HPDE6-E6E7 (cell line): ENCODE data around the gene OVCA2.
"Not testable (repeated sequence)": the region's sequence is repeated elsewhere in the genome, so short reads cannot be mapped to it uniquely, and the experiment has no call there.

Source experiments
- DNase-seq: peaks from one replicate; pipeline ENCODE4 v3.0.0; 2011; ENCODE audit warnings: missing footprints; ENCODE audit errors: extremely low spot score

OVCA2 gene

DNA sequence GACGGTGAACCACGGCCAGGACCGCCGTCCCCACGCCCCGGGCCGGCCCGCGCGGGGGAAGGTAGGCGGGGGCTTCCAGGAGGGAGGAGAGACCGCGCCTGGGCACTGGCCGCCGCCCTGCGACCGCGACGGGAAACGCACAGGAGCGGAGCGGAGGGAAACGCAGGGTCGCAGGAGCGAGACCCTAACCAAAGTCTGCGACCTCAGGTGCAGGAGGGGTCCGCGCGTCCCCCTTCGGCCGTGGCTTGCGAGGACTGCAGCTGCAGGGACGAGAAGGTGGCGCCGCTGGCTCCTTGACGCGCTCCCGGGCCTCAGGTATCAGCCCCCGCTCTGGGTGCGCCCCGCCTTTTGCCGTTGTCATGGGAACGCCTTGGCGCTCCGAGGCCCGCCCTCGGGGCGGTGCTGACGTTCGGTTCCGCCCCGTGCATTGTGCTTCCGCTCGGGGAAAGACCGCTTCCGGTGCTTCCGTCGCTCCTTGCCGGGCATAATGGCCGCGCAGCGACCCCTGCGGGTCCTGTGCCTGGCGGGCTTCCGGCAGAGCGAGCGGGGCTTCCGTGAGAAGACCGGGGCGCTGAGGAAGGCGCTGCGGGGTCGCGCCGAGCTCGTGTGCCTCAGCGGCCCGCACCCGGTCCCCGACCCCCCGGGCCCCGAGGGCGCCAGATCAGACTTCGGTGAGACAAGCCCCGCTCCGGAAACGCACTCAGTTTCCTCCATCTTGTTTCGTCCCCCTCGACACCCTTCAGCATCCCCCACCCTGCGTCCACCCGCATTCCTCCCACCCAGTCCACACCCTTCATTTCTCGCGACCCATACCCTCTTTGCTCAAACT is at the start of gene OVCA2:
OVCA2 (plus strand) TSS at position 462 of the 829 bp plus-strand sequence; CDS start at position 488, 26 bp downstream.
- peak; percentile 92 for DNase-seq

DNA sequence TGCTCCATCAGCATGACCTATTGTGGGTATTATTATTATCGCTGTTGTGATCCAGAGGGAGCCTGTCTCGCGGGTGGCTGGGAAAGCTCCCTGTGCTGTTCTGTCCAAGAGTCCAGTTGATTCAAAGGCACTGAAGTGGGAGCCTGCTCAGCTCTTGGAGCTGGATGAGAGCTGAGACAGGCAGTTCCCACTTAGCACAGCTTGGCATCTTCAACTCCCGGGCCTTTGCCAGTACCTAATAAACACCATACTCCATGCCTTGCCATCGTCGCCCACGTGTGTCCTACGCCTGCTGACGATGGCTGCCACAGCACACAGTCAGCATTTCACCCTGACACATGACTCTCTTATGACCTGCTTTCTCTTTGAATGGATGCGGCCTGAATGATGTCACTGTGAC is 49.3 kb upstream of the OVCA2 start:
- no peak for DNase-seq

DNA sequence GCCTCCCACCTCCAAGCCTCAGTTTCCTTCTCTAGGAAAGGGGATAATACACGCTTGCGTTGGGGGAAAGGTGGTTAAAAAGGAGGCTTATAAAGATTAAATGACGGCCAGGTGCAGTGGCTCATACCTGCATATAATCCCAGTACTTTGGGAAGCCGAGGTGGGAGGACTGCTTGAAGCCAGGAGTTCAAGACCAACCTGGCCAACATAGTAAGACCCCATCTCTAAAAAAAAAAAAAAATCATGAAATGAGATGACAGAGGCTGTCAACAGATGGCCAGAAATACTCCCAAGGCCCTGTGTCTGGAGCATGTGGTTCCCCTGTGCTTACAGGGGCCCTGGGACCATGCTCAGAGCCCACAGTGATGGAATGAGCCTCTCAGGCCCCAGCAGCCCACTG is 47.1 kb upstream of the OVCA2 start:
- DNase-seq, result no peak

DNA sequence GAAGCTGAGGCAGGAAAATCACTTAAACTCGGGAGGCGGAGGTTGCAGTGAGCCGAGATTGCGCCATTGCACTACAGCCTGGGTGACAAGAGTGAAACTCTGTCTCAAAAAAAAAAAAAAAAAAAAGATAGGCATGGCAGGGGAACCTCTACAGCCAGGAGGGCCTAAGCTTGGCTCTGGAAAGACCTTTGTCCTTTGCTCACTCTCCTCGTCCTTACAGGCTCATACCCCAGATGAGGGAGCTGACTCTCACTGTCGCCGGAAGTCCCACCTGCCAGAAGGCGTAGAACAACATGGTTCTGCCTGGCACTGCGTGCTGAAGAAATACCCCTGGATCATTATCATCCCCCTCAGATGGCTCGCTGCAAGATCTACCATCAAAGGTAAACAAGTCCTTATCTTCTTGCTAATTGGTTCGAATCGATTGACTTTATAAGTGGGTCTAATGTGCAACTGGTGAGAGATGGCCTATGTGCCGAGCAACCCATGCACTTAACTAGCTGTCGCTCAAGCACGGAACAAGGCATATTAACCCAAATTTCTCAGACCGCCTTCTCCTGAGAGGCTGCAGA is 46.4 kb upstream of the OVCA2 start:
- no peak for DNase-seq

DNA sequence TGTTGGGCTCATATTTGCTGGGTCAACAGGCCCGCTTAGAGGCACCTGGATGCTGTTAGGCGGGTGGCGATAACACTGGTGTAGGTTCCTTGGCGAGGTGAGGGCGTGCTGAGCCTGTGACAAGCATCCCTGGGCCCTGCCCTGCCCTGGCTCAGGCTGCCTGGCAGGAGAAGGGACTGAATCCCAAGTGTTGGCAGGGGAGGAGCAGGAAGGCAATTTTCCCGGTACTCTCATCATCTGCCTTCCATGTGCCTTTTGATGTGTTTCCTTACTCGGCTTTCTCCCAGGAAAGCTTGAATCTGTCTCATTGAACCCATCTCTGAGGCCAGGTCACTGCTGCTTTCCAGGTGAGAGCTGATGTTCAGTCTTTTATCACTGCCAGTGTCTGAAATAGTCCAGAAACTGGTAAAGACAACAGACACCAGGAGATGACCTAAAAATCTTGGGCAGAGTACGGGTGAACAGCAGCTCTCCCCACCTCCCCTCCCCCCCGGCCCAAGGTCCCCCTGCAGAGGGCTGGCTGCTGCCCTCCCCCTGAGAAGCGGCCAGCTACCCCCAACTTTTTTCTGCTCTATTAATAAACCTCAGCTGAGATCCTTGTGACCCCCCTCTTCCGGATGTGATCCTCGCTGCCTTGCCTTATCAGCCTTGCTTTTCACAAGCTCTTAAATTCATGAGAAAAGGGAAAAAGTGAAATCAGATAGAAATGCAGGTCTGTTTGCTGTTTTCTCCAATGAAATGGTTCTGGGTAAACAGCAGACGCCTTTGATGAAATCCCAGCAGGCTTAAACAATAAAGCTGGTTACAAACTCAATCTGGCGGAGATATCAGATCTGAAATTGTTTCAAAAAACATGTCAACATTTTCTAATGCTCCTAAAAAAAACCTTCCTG is 45.7 kb upstream of the OVCA2 start:
- no peak for DNase-seq

DNA sequence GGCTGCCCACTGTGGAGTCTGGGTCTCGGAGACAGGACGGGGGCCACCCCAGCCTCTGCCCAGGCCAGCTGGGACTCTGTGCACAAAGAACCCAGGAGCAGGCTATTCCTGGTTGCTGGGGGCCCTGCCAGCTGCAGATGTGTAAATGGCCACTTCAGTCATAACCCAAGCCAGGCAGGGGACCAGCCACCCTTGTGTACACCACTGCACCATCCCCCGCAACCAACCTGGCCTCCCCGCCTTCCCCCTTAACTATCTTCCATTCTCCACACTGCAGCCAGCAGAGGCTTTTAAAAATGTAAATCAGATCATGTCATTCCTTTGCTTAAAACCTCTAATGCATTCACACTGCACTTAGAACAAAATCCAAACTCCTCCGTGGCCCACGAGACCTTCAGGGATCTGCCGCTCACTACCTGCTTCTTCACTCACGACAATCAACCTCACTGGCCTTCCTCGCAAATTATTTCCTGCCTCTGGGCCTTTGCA is 45.0 kb upstream of the OVCA2 start:
- no peak for DNase-seq

DNA sequence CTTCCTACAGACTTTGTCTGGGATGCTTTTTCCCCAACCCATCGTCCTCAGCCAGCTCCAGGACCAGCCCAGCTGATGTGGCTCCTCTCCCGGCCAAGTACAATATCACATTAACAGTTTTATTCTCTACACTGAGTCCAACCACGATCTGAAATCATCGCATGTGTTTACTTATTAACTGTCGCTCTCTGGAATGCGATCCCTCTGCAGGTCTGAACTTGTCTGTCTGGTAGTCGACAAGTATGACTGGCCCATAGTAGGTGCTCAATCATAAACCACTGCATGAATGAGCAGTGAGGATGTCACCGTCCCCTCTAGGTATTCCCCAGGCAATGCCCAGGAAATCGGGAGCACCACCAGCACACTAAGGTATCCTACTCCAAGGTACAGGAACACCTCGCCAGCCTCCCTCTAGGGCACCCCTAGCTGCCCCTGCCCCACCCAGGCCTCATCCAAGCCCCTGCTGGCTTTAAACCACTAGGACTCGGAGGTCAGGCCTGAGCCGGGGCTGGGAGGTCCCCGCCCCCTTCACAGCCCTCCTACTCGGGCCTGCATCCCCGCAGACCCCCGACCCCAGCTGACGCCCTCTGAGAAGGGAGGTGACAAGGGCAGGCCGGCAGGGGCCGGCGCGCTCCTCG is 44.4 kb upstream of the OVCA2 start:
- no peak for DNase-seq

DNA sequence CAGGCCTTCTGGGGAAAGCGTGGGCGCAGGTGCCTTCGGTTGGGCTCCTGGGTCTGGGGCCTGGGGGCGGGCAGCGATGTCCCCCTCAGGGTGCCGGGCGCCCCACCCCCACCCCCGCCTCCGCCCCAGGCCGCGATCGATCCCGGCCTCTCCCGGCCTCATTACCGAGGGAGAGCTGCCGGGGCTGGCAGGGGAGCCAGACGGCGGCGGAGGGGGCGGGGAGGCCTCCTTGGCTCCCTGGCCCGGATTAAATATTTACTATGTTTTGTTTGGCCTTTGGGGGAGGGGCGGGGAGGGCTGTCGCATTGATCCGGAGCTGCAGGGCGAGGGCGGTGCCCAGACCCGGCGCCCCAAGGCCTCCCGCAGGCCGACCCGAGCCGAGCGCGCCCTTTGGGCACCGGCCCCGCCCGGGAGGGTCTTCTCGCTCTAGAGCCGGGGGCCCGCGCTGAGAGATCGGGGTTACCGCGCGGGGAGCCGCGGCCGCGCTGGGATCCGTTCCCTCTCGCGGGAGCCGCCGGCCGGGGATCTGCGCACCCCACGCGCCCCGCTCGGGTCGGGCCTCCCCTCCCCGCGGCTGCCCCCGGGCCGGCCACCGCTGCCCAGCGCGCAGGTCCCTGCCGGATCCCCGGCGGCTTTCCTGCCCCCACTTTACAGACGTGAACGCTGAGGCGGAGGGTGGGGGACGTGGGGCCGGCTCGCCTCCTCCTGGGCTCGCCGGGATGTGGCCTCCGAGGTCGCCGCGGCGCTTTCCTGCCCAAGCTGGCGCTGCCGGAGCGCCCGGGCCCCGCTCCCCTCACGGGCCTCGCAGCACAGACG is 43.7 kb upstream of the OVCA2 start:
- DNase-seq, result no peak

DNA sequence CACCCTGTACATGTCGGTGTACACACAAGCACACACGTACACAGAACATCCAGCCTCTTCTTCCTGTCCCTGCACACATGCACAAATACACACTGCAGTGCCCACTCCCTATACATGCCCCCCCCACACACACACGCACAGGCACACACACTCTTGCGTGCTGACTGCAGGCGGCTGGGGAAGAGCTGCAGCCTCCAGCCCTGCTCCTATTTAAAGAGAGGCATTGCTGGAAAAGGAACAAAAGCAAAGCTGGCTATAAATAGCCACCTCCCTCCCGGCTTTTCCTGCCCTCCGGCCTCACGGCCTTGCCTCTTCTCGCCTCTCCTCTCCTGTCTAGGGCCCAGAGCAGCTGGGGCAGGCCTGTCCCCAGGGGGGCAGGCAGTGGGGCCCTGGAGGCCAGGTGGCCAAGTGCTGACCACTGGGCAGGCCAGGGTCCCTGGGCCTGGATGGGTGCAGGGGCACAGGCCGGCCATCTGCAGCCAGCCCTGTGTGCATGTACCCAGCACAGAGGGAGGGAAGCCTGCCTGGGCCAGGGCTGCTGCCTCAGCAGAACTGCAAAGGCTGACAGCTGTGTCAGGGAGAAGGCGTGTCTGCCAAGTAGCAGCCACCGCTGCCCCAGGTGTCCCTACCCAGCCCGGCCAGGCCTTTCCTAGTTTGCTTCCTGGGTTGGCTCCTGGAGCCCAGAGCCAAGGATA is 42.1 kb upstream of the OVCA2 start:
- no peak for DNase-seq

DNA sequence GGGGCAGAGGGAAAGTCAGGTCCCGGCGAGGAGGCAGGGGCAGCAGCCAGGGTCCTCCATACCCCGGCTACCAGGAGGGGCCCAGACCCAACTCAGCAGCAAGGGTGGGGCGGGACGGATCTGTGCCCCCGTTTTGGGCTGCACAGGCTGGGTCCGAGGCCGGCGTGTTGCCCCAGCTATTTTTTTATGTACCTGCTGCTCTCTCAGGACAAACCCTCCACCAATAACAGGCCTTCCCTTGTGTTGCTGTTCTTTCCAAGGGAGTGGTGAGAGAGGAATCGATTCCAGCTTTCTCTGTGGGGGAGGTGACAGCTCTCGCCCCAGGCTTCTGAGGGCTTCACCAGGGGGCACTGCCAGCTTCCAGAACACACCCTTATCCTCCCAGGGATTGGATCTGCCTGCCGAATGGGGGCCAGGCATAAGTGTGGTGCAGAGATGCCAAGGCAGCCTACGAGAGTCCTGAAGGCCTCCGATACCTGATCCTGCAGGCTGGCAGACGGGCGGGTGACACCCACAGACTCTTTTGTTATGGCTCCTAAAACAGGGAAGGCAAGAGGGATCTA is 39.0 kb upstream of the OVCA2 start:
- no peak for DNase-seq

DNA sequence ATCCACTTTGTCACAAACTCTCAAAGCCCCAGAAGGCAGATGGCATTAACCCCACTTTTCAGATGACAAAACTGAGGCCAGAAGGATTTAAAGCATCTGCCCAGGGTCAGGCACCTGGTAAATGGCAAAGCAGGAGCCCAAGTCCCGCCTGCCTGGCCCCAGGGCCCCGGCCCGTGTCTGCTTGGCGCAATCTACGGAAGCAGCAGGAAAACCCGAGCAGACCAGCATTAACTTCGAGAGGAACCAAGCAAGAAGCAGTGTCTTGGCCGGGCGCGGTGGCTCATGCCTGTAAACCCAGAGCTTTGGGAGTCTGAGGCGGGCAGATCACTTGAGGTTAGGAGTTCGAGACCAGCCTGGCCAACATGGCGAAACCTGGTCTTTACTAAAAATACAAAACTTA is 38.3 kb upstream of the OVCA2 start:
- no peak for DNase-seq

DNA sequence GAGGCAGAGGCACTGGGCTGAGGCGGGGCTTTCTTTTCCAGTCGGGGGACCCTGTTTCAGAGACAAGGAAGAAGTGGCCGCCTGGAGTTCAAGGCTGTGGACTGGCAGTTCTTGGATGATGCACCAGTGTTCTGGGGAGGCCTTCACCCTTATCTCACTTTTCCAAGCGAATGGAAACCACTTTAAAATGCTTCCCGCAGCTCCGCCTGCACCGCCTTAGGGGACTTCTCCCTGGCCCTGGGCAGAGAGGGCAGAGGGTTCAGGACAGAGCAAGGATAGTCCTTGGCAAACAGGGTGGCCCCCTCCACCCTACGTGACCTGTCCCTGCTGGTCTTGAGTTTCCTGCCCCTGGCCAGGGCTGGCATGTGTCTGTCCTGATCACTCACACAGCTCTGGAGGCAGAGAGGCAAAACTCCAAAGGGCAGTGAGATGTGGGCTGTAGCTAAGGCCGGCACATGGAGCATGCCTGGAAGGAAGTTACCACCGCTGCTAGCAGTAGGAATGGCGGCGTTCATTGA is 37.3 kb upstream of the OVCA2 start:
- DNase-seq, result no peak

DNA sequence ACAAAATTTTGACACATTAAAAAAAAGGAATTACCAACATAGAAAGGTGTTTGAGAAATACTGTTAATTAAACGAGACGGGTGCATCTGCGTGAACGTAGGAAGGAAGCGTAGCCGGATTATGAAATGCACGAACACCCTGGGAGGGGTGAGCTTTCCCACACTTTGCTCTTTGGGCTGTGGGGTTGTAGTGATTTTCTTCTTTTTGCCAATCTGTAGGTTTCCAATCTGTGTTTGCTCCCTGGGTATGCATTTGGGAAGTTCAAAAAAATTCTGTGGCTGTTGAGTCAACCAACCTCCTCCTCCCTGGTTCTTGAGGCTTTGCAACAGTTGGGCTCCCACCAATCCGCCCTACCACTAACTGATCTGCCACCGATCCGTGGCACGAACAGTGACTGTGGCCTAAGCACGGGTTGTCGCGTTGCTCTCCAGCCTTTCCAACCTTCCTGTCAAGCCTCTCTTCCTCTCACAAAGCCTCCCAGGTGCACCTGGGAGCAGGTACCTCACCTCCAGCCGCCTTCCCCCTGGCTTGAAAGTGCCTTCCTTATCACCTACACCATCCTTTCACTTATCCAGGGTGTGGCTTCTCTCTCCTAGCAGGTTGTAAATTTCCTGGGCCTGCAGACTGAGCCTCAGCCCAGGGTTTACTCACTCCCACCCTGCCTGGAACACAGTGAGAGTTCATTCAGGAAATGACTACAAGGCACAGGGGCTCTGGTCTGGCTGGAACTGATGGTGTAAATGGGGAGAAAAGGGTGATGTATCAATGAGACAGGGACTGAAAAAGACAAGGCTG is 33.3 kb upstream of the OVCA2 start:
- no peak for DNase-seq

DNA sequence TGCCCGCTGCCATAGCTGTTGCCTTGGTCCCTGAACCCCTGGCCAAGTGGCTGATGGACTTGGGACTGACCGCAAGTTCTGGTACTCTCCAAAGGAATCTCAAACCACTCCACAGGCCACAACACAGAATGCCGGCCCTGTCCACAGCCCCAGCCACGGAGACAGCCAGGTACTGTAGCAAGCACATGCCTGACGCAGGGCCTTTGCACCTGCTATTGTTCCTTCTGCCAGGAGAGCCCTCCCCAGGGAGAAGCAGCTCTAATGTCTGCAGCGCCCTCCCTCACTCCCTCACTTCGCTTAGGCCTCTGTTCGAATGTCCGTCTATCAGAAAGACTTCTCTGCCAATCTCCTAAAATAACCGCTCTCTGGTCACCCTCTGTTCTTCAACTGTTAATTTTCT is 32.1 kb upstream of the OVCA2 start:
- no peak for DNase-seq

DNA sequence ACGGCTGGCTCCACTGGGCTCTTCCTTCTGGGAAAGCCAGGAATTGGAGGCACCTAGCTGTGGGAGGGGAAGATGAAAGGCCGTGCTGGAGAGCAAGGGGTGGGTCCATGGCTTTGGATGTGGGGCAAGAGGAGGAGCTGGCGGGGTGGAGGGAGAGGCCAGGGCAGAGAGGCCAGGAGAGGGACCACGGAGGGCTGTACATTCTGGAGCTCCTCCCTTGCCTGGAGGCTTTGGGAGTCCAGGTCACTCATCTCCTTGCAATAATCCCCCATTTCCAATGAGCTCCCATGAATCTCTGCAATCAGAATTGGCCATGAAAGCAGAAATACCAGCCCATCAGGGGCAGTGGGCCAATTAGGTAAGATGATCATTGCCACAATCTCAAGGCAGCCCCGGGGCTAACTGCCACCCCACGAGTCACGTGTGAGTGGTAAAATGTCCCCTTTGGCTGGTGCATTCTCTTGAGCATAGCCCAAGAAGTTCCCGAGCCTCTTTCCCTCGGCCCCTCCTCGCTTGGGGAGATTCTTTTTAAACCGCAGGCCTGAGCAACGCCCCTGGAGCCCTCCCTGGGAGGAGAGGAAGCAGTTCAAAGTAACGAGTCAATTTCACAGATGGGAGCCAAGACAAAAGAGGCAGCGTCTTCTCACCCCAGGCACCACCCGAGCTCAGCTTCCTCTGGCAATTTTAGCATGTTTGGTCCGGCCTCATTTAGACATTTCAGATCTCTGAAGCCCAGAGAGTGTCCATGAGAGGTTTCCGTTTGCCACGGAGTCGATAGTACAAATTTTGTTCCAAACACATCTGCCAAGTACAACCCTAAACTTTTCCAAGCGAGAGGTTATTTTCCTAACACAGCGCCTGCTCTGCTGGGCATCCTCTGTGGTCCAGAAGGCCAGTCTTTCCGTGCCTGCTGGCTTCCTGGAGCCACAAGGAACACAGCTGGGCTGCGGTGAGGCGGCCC is 30.1 kb upstream of the OVCA2 start:
- no peak for DNase-seq

DNA sequence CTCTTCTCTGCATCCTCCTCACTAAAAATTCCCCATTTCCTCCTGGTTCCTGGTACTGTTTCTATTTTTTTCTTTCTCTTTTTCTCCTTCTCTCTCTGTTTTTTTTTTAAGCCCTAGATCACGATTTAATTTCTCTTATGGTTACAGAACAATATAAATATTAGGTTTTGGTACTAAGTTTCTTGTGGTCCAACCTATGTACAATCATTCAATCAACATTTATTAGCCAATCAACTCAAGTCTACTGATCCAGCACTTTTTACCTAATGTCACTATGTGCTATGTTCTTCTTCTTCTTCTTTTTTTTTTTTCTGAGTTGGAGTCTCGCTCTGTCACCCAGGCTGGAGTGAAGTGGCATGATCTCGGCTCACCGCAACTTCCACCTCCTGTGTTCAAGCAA is 29.3 kb upstream of the OVCA2 start:
- DNase-seq, result no peak

DNA sequence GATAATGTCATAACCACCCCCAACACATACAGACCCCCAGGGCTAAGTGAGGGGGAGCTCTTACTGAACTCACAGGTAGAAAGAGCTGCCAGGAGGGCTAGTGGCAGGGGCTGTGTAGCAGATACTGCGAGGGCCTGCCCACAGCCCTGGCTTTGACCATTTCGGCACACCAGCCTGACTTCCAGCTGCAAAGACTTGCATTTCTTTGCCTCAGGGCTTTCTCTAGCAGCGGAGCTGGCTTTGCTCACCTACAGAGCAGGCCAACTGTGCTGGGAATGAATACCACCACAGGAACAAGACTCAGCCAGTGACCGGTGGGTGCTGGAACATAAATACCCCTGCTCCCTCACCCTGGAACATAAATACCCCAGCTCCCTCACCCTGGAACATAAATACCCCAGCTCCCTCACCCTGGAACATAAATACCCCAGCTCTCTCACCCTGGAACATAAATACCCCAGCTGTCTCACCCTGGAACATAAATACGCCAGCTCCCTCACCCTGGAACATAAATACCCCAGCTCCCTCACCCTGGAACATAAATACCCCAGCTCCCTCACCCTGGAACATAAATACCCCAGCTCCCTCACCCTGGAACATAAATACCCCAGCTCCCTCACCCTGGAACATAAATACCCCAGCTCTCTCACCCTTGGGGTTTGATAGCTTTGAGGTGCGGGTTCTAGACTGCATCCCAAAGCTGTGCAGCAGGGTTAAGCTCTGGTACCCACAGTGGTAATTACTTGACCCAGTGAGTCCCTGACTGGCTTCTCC is 28.4 kb upstream of the OVCA2 start:
- not testable (repeated sequence) for DNase-seq
